Measurements from ENCODE around the gene LEUTX.

DNA sequence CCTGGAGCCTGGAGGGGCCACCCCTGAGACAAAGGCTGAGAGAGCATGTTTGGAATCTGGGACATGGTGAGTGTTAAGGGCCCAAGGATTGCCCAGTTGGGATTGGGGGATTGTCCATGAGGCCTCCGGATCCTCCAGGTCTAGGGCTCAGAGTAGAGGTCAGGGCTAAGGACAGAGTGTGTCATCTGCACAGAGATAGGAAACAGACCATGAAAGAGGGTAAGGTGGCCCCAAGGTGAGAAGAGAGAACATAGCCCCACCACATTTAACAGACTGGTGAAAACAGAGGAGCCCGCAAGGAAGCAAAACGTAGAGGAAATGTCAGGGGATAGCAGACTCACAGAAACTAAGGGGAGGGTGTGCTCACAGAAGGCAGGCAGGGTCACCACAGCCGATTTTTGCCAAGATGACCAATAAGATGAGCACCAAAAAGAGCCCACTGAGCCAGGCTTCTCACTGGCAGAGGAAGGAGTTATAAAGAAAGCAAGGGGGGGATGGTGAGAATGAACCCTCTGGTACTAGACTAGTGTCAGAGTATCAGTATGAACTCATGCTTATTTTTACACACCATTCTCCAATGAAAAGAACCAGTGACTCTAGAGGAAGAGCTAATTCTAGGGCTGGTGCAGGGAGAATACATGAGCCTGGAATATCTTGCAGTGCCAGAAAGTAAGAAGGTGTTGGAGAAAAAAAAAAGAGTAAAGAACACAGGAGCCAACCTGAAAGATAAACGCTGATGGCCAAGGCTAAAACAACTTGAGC is 37.8 kb downstream of the LEUTX start:
- TF ChIP-seq, protein P1, sequence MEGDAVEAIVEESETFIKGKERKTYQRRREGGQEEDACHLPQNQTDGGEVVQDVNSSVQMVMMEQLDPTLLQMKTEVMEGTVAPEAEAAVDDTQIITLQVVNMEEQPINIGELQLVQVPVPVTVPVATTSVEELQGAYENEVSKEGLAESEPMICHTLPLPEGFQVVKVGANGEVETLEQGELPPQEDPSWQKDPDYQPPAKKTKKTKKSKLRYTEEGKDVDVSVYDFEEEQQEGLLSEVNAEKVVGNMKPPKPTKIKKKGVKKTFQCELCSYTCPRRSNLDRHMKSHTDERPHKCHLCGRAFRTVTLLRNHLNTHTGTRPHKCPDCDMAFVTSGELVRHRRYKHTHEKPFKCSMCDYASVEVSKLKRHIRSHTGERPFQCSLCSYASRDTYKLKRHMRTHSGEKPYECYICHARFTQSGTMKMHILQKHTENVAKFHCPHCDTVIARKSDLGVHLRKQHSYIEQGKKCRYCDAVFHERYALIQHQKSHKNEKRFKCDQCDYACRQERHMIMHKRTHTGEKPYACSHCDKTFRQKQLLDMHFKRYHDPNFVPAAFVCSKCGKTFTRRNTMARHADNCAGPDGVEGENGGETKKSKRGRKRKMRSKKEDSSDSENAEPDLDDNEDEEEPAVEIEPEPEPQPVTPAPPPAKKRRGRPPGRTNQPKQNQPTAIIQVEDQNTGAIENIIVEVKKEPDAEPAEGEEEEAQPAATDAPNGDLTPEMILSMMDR (IDR thresholded peaks at IDR 0.05): no peak
- TF ChIP-seq POLR2A (IDR thresholded peaks at IDR 0.05) (no peak), POLR2AphosphoS5 (IDR thresholded peaks at IDR 0.05) (no peak)

Measured in stomach (tissue), 4 donors.